Uterus (tissue), 4 donors: ENCODE data around the gene HIPK2. TPM values are rescaled to one million over a fixed set of nuclear protein-coding genes. Genes with fewer than 3 reads are reported as not detected.

Source experiments
- DNase-seq, 2 donors: peaks; one replicate each; pipeline ENCODE4 v3.0.0-alpha.2; 2019 to 2020
- H3K27ac ChIP-seq, 2 donors: fragments of 200-600 bp; sonication (generic); 1 replicate in 1 of 2; 2 replicates in 1 of 2; pipeline ENCODE4 v1.5.1; 2016 to 2018
- H3K27me3 ChIP-seq, 2 donors: fragments of 200-600 bp; sonication (generic); one replicate each; pipeline ENCODE4 v1.5.1; 2018 to 2019; ENCODE audit warnings: control low read depth in 1 of 2
- H3K36me3 ChIP-seq, 2 donors: fragments of 200-600 bp; sonication (generic); one replicate each; pipeline ENCODE4 v1.5.1; 2019; ENCODE audit warnings: control low read depth in 1 of 2
- H3K4me1 ChIP-seq, 2 donors: fragments of 200-600 bp; sonication (generic); one replicate each; pipeline ENCODE4 v1.5.1; 2018 to 2019; ENCODE audit warnings: control low read depth in 1 of 2
- H3K4me3 ChIP-seq, 2 donors: fragments of 200-600 bp; sonication (generic); 1 replicate in 1 of 2; 2 replicates in 1 of 2; pipeline ENCODE4 v1.5.1; 2018 to 2019; ENCODE audit warnings: mild to moderate bottlenecking in 1 of 2
- H3K9me3 ChIP-seq, 2 donors: fragments of 200-600 bp; sonication (generic); one replicate each; pipeline ENCODE4 v1.5.1; 2019; ENCODE audit warnings: control low read depth in 1 of 2
- CTCF ChIP-seq, 4 experiments: fragments of 200-600 bp in 2 of 4; fragments of 450-650 bp in 2 of 4; sonication (generic) in 2 of 4; IDR thresholded peaks; one replicate each; pipeline ENCODE4 v1.5.1; 2016 to 2019; ENCODE audit warnings: antibody characterized with exemption in 4 of 4, mild to moderate bottlenecking in 2 of 4, moderate library complexity in 1 of 4
- POLR2A ChIP-seq, 2 donors: fragments of 450-650 bp; IDR thresholded peaks; one replicate each; pipeline ENCODE4 v1.6.1; 2016; ENCODE audit warnings: antibody characterized with exemption in 2 of 2, mild to moderate bottlenecking in 1 of 2, moderate library complexity in 1 of 2
- intact Hi-C: fragments of 100-400 bp; cut with DNase I; formaldehyde crosslinking; loops from one replicate; pipeline ENCODE4 v1.15.1; 2023; ENCODE audit warnings: low total_unique reads
- total RNA-seq, 4 donors: library from RNA; depleted of rRNA in 3 of 4; stranded (reverse); fragments of >200 nt in 3 of 4; gene quantifications; one replicate each; pipeline versions ENCODE4 v1.1.0 to v1.2.4, GENCODE V29; 2014 to 2023
- donor health status: DM: yes; HTN: yes; CAD: no.

Gene HIPK2
- total RNA-seq, 4 donors from 2014 or later = 9.4 to 65.8 (median 19.2) TPM

GRCh38 chr7:139642283-139642682 is 135.5 kb downstream of the HIPK2 start:
- intact Hi-C loops = loop anchor here (10.0 kb wide), 1 partner anchor 363 kb away; no protein-coding TSS in a partner anchor

GRCh38 chr7:139641337-139641992 is 136.3 kb downstream of the HIPK2 start:
- TF ChIP-seq POLR2A (IDR thresholded peaks at IDR 0.05) = no peak
- TF ChIP-seq CTCF (IDR thresholded peaks at IDR 0.05) = no peak
- no peak overlapping the region for H3K27ac ChIP-seq
- no peaks in the 10 kb centered on the region for H3K36me3 ChIP-seq
- H3K9me3 ChIP-seq = no peaks in the 10 kb centered on the region
- no peaks in the 10 kb centered on the region for H3K4me1 ChIP-seq
- no peak overlapping the region for H3K4me3 ChIP-seq
- DNase-seq = no peak
- intact Hi-C loops = loop anchor here (10.0 kb wide), 1 partner anchor 363 kb away; no protein-coding TSS in a partner anchor
- H3K27me3 ChIP-seq = no peaks in the 10 kb centered on the region

More at GRCh38 chr7:139642283-139642682, 135.5 kb downstream of the HIPK2 start:
- Histone ChIP-seq H3K27me3 (no peaks in the 10 kb centered on the region), H3K4me3 (no peak overlapping the region), H3K4me1 (no peaks in the 10 kb centered on the region), H3K36me3 (no peaks in the 10 kb centered on the region), H3K27ac (no peak overlapping the region), H3K9me3 (no peaks in the 10 kb centered on the region)
- TF ChIP-seq CTCF (IDR thresholded peaks at IDR 0.05) (no peak), POLR2A (IDR thresholded peaks at IDR 0.05) (no peak)
- no peak for DNase-seq

- no peak for TF ChIP-seq POLR2A (IDR thresholded peaks at IDR 0.05)
- no peak for TF ChIP-seq CTCF (IDR thresholded peaks at IDR 0.05)
- Histone ChIP-seq H3K27me3 (no peaks in the 10 kb centered on the region), H3K4me3 (no peak overlapping the region), H3K9me3 (no peaks in the 10 kb centered on the region), H3K27ac (no peak overlapping the region), H3K4me1 (no peaks in the 10 kb centered on the region), H3K36me3 (no peaks in the 10 kb centered on the region)
- intact Hi-C loops = loop anchor here (10.0 kb wide), 1 partner anchor 364 kb away; no protein-coding TSS in a partner anchor
- DNase-seq = no peak
These were observed 137.1 kb downstream of the HIPK2 start for GRCh38 chr7:139640681-139641080.

- Histone ChIP-seq H3K27me3 (no peaks in the 10 kb centered on the region), H3K4me1 (no peaks in the 10 kb centered on the region), H3K36me3 (no peaks in the 10 kb centered on the region), H3K9me3 (no peaks in the 10 kb centered on the region), H3K27ac (no peak overlapping the region), H3K4me3 (no peak overlapping the region)
- intact Hi-C loops = no loop called here
- no peak for DNase-seq
- TF ChIP-seq CTCF (IDR thresholded peaks at IDR 0.05) (no peak), POLR2A (IDR thresholded peaks at IDR 0.05) (no peak)
These were observed 138.2 kb downstream of the HIPK2 start for GRCh38 chr7:139639563-139639962.

GRCh38 chr7:139635526-139636302 is 142.1 kb downstream of the HIPK2 start:
- intact Hi-C loops = no loop called here
- Histone ChIP-seq H3K4me3 (no peak overlapping the region), H3K27ac (no peak overlapping the region), H3K36me3 (no peaks in the 10 kb centered on the region), H3K9me3 (no peaks in the 10 kb centered on the region), H3K27me3 (no peaks in the 10 kb centered on the region), H3K4me1 (no peaks in the 10 kb centered on the region)
- DNase-seq = no peak
- TF ChIP-seq CTCF (IDR thresholded peaks at IDR 0.05) = no peak
- TF ChIP-seq POLR2A (IDR thresholded peaks at IDR 0.05) = no peak
